Right cardiac atrium (tissue), 5 donors: ENCODE results near the gene MXI1. TPM values are rescaled to one million over a fixed set of nuclear protein-coding genes. Genes with fewer than 3 reads are reported as not detected.
"Not testable (repeated sequence)": the region's sequence is repeated elsewhere in the genome, so short reads cannot be mapped to it uniquely, and the experiment has no call there.

Source experiments
- ATAC-seq, 2 donors: fragments of 200-7000 bp; cut with Tn5 transposase; one replicate each; pipeline versions ENCODE4 v1.8.0 to v1.9.1; 2020; ENCODE audit warnings: moderate library complexity in 2 of 2, mild to moderate bottlenecking in 1 of 2
- DNase-seq, 3 donors: peaks; one replicate each; pipeline ENCODE4 v3.0.0-alpha.2; 2020
- H3K27ac ChIP-seq: one replicate; pipeline ENCODE4 v1.5.1; 2013; ENCODE audit warnings: mild to moderate bottlenecking, low read length, control low read depth, moderate library complexity
- H3K27me3 ChIP-seq: one replicate; pipeline ENCODE4 v1.6.1; 2013; ENCODE audit not compliant: control insufficient read depth, insufficient read depth
- H3K4me1 ChIP-seq: one replicate; pipeline ENCODE4 v1.6.1; 2013; ENCODE audit warnings: low read length; ENCODE audit not compliant: control insufficient read depth, insufficient read depth
- H3K4me3 ChIP-seq: one replicate; pipeline ENCODE4 v1.5.1; 2013; ENCODE audit warnings: low read length, control low read depth
- H3K9me3 ChIP-seq: one replicate; pipeline ENCODE4 v1.6.1; 2013; ENCODE audit warnings: low read length; ENCODE audit not compliant: control insufficient read depth
- WGBS: extraction: QIAGEN DNeasy Blood & Tissue Kit; methylation state at CpG from one replicate; pipeline ENCODE4 v1.1.7; 2013; 5-methylcytosine and 5-hydroxymethylcytosine counted together
- intact Hi-C, 4 donors: fragments of 100-400 bp; cut with DNase I; formaldehyde crosslinking; loops; one replicate each; pipeline versions ENCODE4 v1.11.0 to v1.14.0; 2022 to 2023
- polyA plus RNA-seq: library from polyadenylated mRNA; stranded (reverse); fragments of 200-250 nt; gene quantifications from one replicate; pipeline ENCODE4 v1.2.3, GENCODE V29; 2013
- total RNA-seq, 4 donors: library from RNA; stranded (reverse); fragmentation: NEBNext Ultra II Directional; extraction: Animal tissue kit (Norgen Biotek cat#: 25700); gene quantifications; one replicate each; pipeline ENCODE4 v1.2.1, GENCODE V29; 2021
- donor health status: healthy with polysubstance abuse.
- donor health status: DM: no; HTN: yes; CAD: no.
- donor health status: DM: no; HTN: no; CAD: no.
- donor health status: DM: no; HTN: yes; CAD: no; lungs with severe emphysema.
- donor health status: DM: yes; HTN: yes; CAD: no.

Gene MXI1
- total and polyA plus RNA-seq, 5 donors, result 35.5 to 91.3 (median 59.7) TPM

- H3K9me3 ChIP-seq, result no peaks in the 10 kb centered on the region
- ATAC-seq (no peak), DNase-seq (no peak)
- H3K4me1 ChIP-seq, result no peaks in the 10 kb centered on the region
- H3K4me3 ChIP-seq, result no peak overlapping the region
- intact Hi-C loops, result loop anchor here in 1 of 4 donors (10.0 kb wide), 1 partner anchor 217 kb away; no protein-coding TSS in a partner anchor
- no peak overlapping the region for H3K27ac ChIP-seq
- WGBS, result 88% methylated on average over 15 of the region's 15 CpGs
- no peaks in the 10 kb centered on the region for H3K27me3 ChIP-seq
Measured at GRCh38 chr10:110317866-110318850, 110.8 kb downstream of the MXI1 start.

- no peak overlapping the region for H3K27ac ChIP-seq
- no peak overlapping the region for H3K4me3 ChIP-seq
- DNase-seq, result no peak
- no peaks in the 10 kb centered on the region for H3K27me3 ChIP-seq
- 88% methylated on average over 6 of the region's 6 CpGs for WGBS
- H3K4me1 ChIP-seq, result no peaks in the 10 kb centered on the region
- intact Hi-C loops, result no loop called here
- ATAC-seq, result no peak
- H3K9me3 ChIP-seq, result no peaks in the 10 kb centered on the region
Measured at GRCh38 chr10:110321869-110322620, 114.6 kb downstream of the MXI1 start.

DNA sequence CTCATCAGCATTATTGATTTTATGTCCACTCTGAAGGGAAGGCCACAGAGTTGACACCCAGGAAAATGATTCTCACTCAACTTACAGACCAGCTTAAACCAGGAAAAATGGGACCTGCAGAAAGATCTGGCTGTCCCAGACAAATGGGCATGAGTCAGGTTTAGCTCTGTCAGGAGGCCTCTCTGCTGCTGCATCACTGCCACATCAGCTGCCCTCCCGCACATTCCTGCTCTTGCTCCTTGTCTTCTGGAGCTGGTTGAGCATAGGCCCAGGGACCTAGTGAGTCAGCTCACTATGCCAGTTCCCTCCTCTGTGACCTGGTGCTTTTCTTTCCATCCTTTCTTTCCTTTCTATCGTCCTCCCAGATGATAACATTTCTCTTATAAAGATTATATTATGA, 116.1 kb downstream of the MXI1 start:
- Histone ChIP-seq H3K27ac (no peak overlapping the region), H3K9me3 (no peaks in the 10 kb centered on the region), H3K27me3 (no peaks in the 10 kb centered on the region)

GRCh38 chr10:110324201-110324804, 116.9 kb downstream of the MXI1 start:
- 61% methylated on average over 5 of the region's 5 CpGs for WGBS
- Histone ChIP-seq H3K27ac (no peak overlapping the region), H3K4me1 (no peaks in the 10 kb centered on the region), H3K4me3 (no peak overlapping the region), H3K9me3 (no peaks in the 10 kb centered on the region), H3K27me3 (no peaks in the 10 kb centered on the region)
- intact Hi-C loops, result no loop called here
- peak in 1 of 2 donors; percentile 44 for ATAC-seq
- DNase-seq, result no peak

More for the DNA sequence above, 116.1 kb downstream of the MXI1 start:
- intact Hi-C loops, result no loop called here
- H3K4me1 ChIP-seq, result no peaks in the 10 kb centered on the region
- no peak overlapping the region for H3K4me3 ChIP-seq
- 69% methylated on average over 2 of the region's 2 CpGs for WGBS
- ATAC-seq, result no peak
- no peak for DNase-seq

GRCh38 chr10:110324805-110325280, 117.4 kb downstream of the MXI1 start:
- no peaks in the 10 kb centered on the region for H3K27me3 ChIP-seq
- no peak overlapping the region for H3K27ac ChIP-seq
- H3K4me3 ChIP-seq, result no peak overlapping the region
- ATAC-seq (no peak), DNase-seq (no peak)
- H3K4me1 ChIP-seq, result no peaks in the 10 kb centered on the region
- 40% methylated on average over 3 of the region's 3 CpGs for WGBS
- intact Hi-C loops, result no loop called here
- no peaks in the 10 kb centered on the region for H3K9me3 ChIP-seq

GRCh38 chr10:110326351-110327032, 119.1 kb downstream of the MXI1 start:
- ATAC-seq (no peak), DNase-seq (no peak)
- intact Hi-C loops, result no loop called here
- Histone ChIP-seq H3K4me3 (no peak overlapping the region), H3K27ac (no peak overlapping the region), H3K4me1 (no peaks in the 10 kb centered on the region), H3K9me3 (no peaks in the 10 kb centered on the region), H3K27me3 (no peaks in the 10 kb centered on the region)
- 80% methylated on average over 4 of the region's 4 CpGs for WGBS

DNA sequence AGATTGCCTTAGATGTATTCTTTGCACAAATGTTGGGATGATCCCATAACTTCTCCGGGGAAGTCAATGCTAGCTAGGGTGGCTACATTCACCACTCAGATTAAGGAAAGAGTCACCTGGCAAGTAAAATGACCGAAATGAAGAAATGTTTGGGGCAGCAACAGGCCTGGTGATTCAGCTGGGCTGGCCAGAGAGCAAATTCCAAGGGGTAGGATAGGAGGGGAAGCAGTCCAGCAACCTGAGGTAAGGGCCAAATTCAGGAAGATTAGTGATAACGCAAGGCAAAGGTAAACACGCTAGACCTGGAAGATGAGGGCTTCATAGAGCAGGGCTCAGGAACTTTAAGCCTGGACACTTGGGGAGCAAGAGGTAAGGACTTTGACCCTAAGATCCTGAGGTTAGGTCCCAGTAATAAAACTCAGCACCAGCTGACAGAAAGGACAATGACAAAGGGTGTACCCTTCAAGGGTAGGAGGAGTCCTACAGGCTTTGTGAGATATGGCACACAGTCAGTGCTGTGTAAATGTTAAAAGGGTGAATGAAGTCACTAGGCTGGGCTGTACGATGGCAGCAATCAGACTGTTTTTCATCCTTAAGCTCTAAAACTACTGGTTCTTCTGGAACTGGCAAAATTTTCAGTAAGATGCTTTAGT, 120.0 kb downstream of the MXI1 start:
- no peaks in the 10 kb centered on the region for H3K9me3 ChIP-seq
- intact Hi-C loops, result no loop called here
- H3K27me3 ChIP-seq, result no peaks in the 10 kb centered on the region
- no peaks in the 10 kb centered on the region for H3K4me1 ChIP-seq
- ATAC-seq (no peak), DNase-seq (no peak)
- WGBS, result 94% methylated on average over 5 of the region's 5 CpGs
- H3K27ac ChIP-seq, result no peak overlapping the region
- no peak overlapping the region for H3K4me3 ChIP-seq

DNA sequence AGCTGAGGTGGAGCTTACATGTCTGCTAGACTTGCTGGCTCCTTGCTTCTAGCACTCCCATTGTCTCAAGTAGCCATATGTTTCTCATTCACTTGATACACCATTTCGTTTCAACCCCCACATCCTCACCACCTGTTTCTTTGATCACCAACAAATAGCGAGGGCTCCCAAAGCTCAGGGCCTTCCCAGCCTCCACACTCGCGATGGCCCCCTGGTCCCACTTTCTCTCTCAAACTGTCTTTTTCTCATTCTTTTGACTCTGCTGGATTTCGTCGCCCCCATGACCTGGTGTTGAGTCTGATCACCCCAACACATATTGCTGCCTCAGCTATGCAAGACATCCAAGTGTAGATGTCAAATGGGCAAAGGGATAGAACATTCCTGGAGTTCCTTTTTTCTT, 123.3 kb downstream of the MXI1 start:
- DNase-seq, result no peak
- intact Hi-C loops, result no loop called here

DNA sequence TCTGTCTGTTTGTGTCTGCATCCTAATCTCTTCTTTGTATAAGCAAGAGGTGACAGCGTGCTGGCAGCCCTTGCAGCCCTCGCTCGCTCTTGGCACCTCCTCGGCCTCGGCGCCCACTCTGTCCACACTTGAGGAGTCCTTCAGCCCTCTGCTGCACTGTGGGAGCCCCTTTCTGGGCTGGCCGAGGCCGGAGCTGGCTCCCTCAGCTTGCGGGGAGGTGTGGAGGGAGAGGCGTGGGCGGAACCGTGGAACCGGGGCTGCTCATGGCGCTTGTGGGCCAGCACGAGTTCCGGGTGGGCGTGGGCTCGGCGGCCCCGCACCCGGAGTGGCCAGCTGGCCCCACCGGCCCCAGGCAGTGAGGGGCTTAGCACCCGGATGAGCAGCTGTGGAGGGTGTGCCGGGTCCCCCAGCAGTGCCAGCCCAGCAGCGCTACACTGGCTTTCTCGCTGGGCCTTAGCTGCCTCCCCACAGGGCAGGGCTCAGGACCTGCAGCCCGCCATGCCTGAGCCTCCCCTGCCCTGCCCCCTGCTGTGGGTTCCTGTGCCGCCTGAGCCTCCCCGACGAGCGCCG, 123.9 kb downstream of the MXI1 start:
- 98% methylated on average over 32 of the region's 32 CpGs for WGBS
- intact Hi-C loops, ATAC-seq, H3K27me3 ChIP-seq, DNase-seq, H3K27ac ChIP-seq, H3K9me3 ChIP-seq, H3K4me1 ChIP-seq, H3K4me3 ChIP-seq: not testable (repeated sequence)

More for the DNA sequence above, 123.3 kb downstream of the MXI1 start:
- Histone ChIP-seq H3K27me3 (no peaks in the 10 kb centered on the region), H3K4me3 (no peak overlapping the region), H3K4me1 (no peaks in the 10 kb centered on the region), H3K9me3 (no peaks in the 10 kb centered on the region), H3K27ac (no peak overlapping the region)
- ATAC-seq, result no peak
- 91% methylated on average over 6 of the region's 6 CpGs for WGBS
